ENCODE data around the gene NCAPG2. TPM values are rescaled to one million over a fixed set of nuclear protein-coding genes. Genes with fewer than 3 reads are reported as not detected.

Gene NCAPG2
- total and polyA plus RNA-seq, 3 donors from 2014 or later: 30.2 to 53.9 (median 34.0) TPM

DNA sequence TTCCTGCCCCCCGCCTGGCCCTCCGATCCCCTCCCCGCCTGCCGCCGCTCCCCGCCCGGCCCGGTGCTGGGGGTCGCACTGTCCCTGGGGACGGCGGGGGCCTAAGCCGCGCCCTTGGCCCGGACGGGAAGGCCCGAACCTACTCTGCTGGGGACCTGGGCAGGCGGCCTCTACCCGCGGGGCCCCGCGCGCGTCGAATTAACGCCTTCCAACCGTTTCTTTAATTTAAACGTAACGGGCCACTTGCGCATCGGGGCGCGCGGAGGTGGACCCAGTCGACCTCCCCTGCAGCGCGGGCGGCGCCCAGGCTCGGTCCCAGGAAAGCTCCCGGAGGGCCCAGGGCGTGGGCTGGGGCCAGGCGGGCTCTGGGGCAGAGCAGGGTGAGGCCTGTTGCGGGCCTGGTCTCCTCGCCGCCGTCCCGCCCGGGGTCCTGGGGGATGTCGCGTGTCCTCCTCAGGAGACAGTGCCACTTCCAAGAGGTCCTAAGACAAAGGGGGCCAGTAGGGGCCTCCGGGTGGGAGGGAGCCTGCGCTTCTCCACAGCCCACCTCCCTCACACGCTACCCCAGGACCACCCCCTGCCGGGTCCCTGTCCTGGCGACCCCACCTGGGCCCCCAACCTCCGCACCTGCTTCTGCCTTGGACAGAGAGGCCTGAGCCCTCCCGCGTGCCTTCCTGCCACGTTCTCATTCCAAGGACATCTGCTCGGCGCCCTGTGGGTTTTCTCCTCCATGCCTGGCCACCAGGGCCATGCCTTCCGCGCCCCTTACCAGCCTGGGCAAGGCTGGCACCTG, 116.3 kb downstream of the NCAPG2 start:
- DNase-seq: no peak
- TF ChIP-seq, protein P1, sequence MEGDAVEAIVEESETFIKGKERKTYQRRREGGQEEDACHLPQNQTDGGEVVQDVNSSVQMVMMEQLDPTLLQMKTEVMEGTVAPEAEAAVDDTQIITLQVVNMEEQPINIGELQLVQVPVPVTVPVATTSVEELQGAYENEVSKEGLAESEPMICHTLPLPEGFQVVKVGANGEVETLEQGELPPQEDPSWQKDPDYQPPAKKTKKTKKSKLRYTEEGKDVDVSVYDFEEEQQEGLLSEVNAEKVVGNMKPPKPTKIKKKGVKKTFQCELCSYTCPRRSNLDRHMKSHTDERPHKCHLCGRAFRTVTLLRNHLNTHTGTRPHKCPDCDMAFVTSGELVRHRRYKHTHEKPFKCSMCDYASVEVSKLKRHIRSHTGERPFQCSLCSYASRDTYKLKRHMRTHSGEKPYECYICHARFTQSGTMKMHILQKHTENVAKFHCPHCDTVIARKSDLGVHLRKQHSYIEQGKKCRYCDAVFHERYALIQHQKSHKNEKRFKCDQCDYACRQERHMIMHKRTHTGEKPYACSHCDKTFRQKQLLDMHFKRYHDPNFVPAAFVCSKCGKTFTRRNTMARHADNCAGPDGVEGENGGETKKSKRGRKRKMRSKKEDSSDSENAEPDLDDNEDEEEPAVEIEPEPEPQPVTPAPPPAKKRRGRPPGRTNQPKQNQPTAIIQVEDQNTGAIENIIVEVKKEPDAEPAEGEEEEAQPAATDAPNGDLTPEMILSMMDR (IDR thresholded peaks at IDR 0.05): no peak
- TF ChIP-seq POLR2A (IDR thresholded peaks at IDR 0.05): no peak
- Histone ChIP-seq H3K36me3 (ENCODE audit: low read depth, missing control alignments) (no peaks in the 10 kb centered on the region), H3K9me3 (no peaks in the 10 kb centered on the region), H3K4me3 (peak overlapping the region; percentile 47 to 49), H3K27me3 (no peaks in the 10 kb centered on the region), H3K4me1 (peaks cover 13% of the 10 kb centered on the region), H3K27ac (no peak overlapping the region)
- 7 to 10% methylated on average over 18 to 42 of the region's 63 CpGs for WGBS, 2 donors
- intact Hi-C loops (cut with DNase I; ENCODE audit: low total_unique reads): no loop called here

DNA sequence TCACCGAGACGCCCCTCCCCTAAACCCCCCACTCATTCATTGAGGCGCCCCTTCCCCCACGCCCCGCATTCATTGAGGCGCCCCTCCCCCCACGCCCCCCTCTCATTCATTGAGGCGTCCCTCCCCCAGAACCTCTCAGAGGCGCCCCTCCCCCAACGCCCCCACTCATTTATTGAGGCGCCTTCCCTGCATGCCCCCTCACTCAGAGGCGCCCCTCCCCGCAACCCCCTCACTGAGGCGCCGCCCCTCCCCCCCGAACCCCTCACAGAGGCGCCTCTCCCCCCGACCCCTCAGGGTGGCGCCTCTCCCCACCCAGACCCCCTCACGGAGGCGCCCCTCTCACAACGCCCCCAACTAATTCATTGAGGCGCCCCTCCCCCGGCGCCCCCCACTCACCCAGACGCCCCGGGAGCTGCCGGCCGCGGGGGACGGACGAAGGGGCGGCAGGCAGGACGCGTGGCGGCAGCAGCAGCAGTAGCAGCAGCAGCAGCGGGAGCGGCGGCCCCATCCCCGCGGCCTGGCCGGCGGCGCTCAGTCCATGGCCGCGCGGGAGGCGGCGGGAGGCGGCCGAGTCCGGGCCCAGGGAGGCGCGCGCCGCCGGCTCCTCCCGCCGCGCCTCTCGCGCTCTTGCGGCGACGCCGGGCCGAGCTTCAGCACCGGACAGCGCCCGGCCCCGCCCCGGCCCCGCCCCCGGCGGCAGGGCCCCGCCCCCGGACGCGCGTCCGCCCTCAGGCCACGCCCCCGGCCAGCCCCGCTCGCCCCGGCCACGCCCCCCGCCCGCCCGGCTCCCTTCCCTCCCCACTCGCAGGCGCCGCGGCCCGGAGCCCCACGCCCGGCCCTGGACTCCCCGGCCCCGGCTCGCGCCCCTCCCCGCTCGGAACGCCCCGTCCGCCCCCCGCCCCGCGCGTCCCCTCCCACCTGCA, 117.2 kb downstream of the NCAPG2 start, which contains the start of gene PTPRN2:
PTPRN2 (minus strand) TSS at position 662 of the 923 bp plus-strand sequence.
- H3K4me1 ChIP-seq: peaks cover 13% of the 10 kb centered on the region
- intact Hi-C loops (cut with DNase I; ENCODE audit: low total_unique reads): no loop called here
- no peak within 1 kb of the TSS for H3K27ac ChIP-seq
- DNase-seq: peak; percentile 73
- H3K9me3 ChIP-seq: no peaks in the 10 kb centered on the region
- 1 to 2% methylated on average over 15 to 31 of the region's 110 CpGs for WGBS, 2 donors
- peak within 1 kb of the TSS; percentile 47 to 49 for H3K4me3 ChIP-seq
- TF ChIP-seq, protein P1 (IDR thresholded peaks at IDR 0.05): no peak
- no peak for TF ChIP-seq POLR2A (IDR thresholded peaks at IDR 0.05)
- no peaks in the 10 kb centered on the region for H3K36me3 ChIP-seq (ENCODE audit: low read depth, missing control alignments)
- no peaks in the 10 kb centered on the region for H3K27me3 ChIP-seq

DNA sequence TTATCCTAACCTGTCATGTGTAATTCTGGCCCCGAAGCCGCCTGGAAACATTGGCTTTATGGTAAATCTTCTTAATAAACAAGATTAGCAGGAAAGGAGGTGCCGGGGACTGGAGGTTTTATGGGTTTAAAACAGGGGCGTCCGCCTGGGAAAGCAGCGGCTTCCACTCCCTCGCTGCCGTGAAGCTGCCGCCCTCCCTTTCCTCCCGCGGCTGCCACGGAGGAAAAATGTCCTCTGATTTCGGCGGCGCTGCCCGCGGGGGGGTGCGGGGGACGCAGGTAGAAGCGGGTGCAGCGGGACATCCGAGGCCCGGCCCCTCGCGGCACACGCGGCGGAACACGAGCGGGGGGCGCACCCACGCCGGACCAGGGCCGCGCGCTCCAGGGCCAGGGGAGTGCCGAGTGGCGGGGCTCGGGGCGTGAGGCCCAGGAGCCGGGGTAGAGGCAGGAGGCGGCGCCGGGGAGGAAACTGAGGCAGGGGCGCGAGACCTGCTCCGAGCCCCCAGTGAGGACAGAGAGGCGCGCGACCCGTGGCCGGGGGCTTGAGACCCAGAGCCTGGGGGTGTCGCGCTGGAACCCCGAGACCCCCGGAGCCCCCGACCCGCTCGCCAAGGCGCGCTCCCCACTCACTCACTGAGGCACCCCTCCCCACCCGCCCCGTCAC, 118.0 kb downstream of the NCAPG2 start:
- Histone ChIP-seq H3K36me3 (ENCODE audit: low read depth, missing control alignments) (no peaks in the 10 kb centered on the region), H3K9me3 (no peaks in the 10 kb centered on the region), H3K27me3 (no peaks in the 10 kb centered on the region), H3K4me3 (peak overlapping the region; percentile 24 to 45), H3K27ac (no peak overlapping the region), H3K4me1 (peaks cover 13% of the 10 kb centered on the region)
- DNase-seq: no peak
- no peak for TF ChIP-seq POLR2A (IDR thresholded peaks at IDR 0.05)
- TF ChIP-seq, protein P1 (IDR thresholded peaks at IDR 0.05): no peak
- intact Hi-C loops (cut with DNase I; ENCODE audit: low total_unique reads): no loop called here
- 0 to 2% methylated on average over 4 to 49 of the region's 63 CpGs for WGBS, 2 donors

DNA sequence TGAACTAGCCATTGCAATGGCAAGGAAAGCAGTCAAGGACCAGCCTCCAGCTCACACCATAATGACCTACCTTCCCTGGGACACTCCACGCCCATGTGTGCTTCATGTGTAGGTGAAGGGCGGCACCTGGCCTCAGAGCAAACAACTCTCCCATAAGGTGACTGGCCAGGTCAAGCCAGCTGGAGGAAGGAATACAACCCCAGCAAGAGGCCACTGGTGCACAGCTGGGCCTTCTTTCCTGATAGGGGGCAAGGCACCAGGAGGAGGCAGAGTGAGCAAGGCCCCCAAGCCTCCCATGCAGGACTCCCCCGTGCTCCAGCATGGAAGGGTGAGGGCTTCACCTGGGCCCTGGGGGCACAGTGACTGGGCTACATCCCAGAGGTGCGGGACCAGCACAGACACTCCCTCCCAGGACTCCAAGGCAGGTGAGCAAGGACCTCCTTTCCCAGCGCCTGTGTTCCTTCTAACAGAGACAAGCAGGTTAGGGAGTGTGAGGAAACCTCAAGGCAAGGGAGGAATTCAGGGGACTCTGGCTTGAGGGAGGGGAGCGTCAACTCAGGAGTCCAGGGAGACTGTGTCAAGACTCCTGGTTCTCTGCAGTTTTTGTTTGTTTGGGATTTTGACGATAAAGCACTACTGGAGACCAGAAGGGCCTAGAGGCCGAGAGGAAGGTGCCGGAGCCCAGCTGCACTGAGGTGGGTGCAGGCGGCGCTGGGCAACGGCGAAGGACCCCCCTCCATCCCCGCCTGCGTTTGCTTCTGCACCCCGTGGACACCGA, 118.7 kb downstream of the NCAPG2 start:
- DNase-seq: no peak
- no peak for TF ChIP-seq POLR2A (IDR thresholded peaks at IDR 0.05)
- TF ChIP-seq, protein P1 (IDR thresholded peaks at IDR 0.05): no peak
- WGBS, 2 donors: 27 to 32% methylated on average over 17 of the region's 17 CpGs
- H3K27me3 ChIP-seq: no peaks in the 10 kb centered on the region
- H3K36me3 ChIP-seq (ENCODE audit: low read depth, missing control alignments): no peaks in the 10 kb centered on the region
- intact Hi-C loops (cut with DNase I; ENCODE audit: low total_unique reads): no loop called here
- peaks cover 13% of the 10 kb centered on the region for H3K4me1 ChIP-seq
- H3K27ac ChIP-seq: no peak overlapping the region
- peak overlapping the region; percentile 24 to 45 for H3K4me3 ChIP-seq
- no peaks in the 10 kb centered on the region for H3K9me3 ChIP-seq
